WTC11 (cell line): ENCODE results near the gene ACSL5. TPM values are rescaled to one million over a fixed set of nuclear protein-coding genes. Genes with fewer than 3 reads are reported as not detected.

Experiments used
- ATAC-seq: fragments of 200-7000 bp; cut with Tn5 transposase; 2 replicates; pipeline ENCODE4 v1.10.0; 2021; ENCODE audit warnings: mild to moderate bottlenecking, moderate library complexity
- CTCF ChIA-PET: fragments of 300-600 bp; sonication (Branson Sonifier 250); formaldehyde crosslinking; loops from one replicate; lab custom pipeline; 2021; ENCODE audit warnings: antibody characterized with exemption; lab: Charles Lee
- POLR2A ChIA-PET: fragments of 350-600 bp; sonication (Branson Sonifier 250); formaldehyde crosslinking; loops from one replicate; lab custom pipeline; 2021; ENCODE audit warnings: antibody characterized with exemption; lab: Charles Lee
- DNase-seq: peaks from one replicate; pipeline ENCODE4 v3.0.0; 2021; ENCODE audit warnings: low spot score
- H3K27ac Mint-ChIP-seq: 2 replicates; pipeline ENCODE4 v1.8.0; 2021; ENCODE audit warnings: mixed read lengths
- H3K27me3 Mint-ChIP-seq: 2 replicates; pipeline ENCODE4 v1.8.0; 2021; ENCODE audit warnings: low read depth, mild to moderate bottlenecking, moderate library complexity, mixed read lengths
- H3K36me3 Mint-ChIP-seq: 2 replicates; pipeline ENCODE4 v1.8.0; 2021; ENCODE audit warnings: mixed read lengths
- H3K4me1 Mint-ChIP-seq: 2 replicates; pipeline ENCODE4 v1.8.0; 2022; ENCODE audit warnings: mixed read lengths
- H3K4me3 Mint-ChIP-seq: 2 replicates; pipeline ENCODE4 v1.8.0; 2021; ENCODE audit warnings: mild to moderate bottlenecking, moderate library complexity, mixed read lengths
- H3K9me3 Mint-ChIP-seq: 2 replicates; pipeline ENCODE4 v1.8.0; 2021; ENCODE audit warnings: mixed read lengths
- CBFB ChIP-seq: sonication (generic); formaldehyde crosslinking; IDR thresholded peaks from 2 replicates; pipeline ENCODE4 v1.8.1; 2022; ENCODE audit warnings: mild to moderate bottlenecking, low read depth, missing genetic modification reagents
- CREM ChIP-seq: sonication (generic); formaldehyde crosslinking; IDR thresholded peaks from 2 replicates; pipeline ENCODE4 v1.8.1; 2022; ENCODE audit warnings: mild to moderate bottlenecking, missing genetic modification reagents, moderate library complexity
- ELF4 ChIP-seq: sonication (generic); formaldehyde crosslinking; IDR thresholded peaks from 2 replicates; pipeline ENCODE4 v1.8.1; 2022; ENCODE audit warnings: low read depth, mild to moderate bottlenecking, moderate library complexity, missing genetic modification reagents
- ETV6 ChIP-seq: sonication (generic); formaldehyde crosslinking; IDR thresholded peaks from 2 replicates; pipeline ENCODE4 v1.8.1; 2022; ENCODE audit warnings: mild to moderate bottlenecking, missing genetic modification reagents
- HMGA2 ChIP-seq: fragments of 250-450 bp; sonication (Bioruptor Pico); IDR thresholded peaks from 2 replicates; pipeline ENCODE4 v1.4.0; 2021; ENCODE audit warnings: mild to moderate bottlenecking, moderate library complexity
- JAZF1 ChIP-seq: fragments of 250-450 bp; sonication (Bioruptor Pico); IDR thresholded peaks from 2 replicates; pipeline ENCODE4 v1.9.0; 2021; ENCODE audit warnings: moderate library complexity, mild to moderate bottlenecking, inconsistent platforms
- NFYB ChIP-seq: sonication (generic); formaldehyde crosslinking; conservative IDR thresholded peaks from 2 replicates; pipeline ENCODE4 v1.8.0; 2022; ENCODE audit warnings: low read depth, missing genetic modification reagents
- RELA ChIP-seq: sonication (generic); formaldehyde crosslinking; IDR thresholded peaks from 2 replicates; pipeline ENCODE4 v1.8.1; 2022; ENCODE audit warnings: missing genetic modification reagents, mild to moderate bottlenecking, borderline replicate concordance
- SOX15 ChIP-seq: fragments of 250-450 bp; sonication (Bioruptor Pico); IDR thresholded peaks from 2 replicates; pipeline ENCODE4 v1.9.0; 2021; ENCODE audit warnings: mild to moderate bottlenecking
- TP53 ChIP-seq: sonication (generic); formaldehyde crosslinking; IDR thresholded peaks from 2 replicates; pipeline ENCODE4 v1.8.1; 2023; ENCODE audit warnings: mild to moderate bottlenecking, missing genetic modification reagents
- USF2 ChIP-seq: sonication (generic); formaldehyde crosslinking; IDR thresholded peaks from 2 replicates; pipeline ENCODE4 v1.8.1; 2023; ENCODE audit warnings: mild to moderate bottlenecking, missing genetic modification reagents, moderate library complexity
- ZNF219 ChIP-seq: sonication (generic); formaldehyde crosslinking; IDR thresholded peaks from 2 replicates; pipeline ENCODE4 v1.8.0; 2023; ENCODE audit warnings: missing genetic modification reagents, mild to moderate bottlenecking, borderline replicate concordance
- ZNF425 ChIP-seq: fragments of 250-450 bp; sonication (Bioruptor Pico); conservative IDR thresholded peaks from 2 replicates; pipeline ENCODE4 v1.9.0; 2021; ENCODE audit warnings: mild to moderate bottlenecking
- ZNF512 ChIP-seq: sonication (generic); formaldehyde crosslinking; IDR thresholded peaks from 2 replicates; pipeline ENCODE4 v1.8.1; 2022; ENCODE audit warnings: missing genetic modification reagents, borderline replicate concordance
- ZNF671 ChIP-seq: fragments of 250-450 bp; sonication (Bioruptor Pico); IDR thresholded peaks from 2 replicates; pipeline ENCODE4 v1.8.0; 2021; ENCODE audit warnings: mild to moderate bottlenecking
- total RNA-seq: library from RNA; stranded (reverse); gene quantifications from 3 replicates; pipeline ENCODE4 v1.2.3, GENCODE V29; 2021
- TF ChIP-seq, protein P1 (sequence below): sonication (generic); formaldehyde crosslinking; IDR thresholded peaks from 2 replicates; pipeline ENCODE4 v1.8.0; 2023; ENCODE audit warnings: missing genetic modification reagents
- TF ChIP-seq, protein P2 (sequence below): fragments of 250-450 bp; sonication (Bioruptor Pico); IDR thresholded peaks from 2 replicates; pipeline ENCODE4 v1.9.0; 2021; ENCODE audit warnings: mild to moderate bottlenecking
- TF ChIP-seq, protein P3 (sequence below): sonication (generic); formaldehyde crosslinking; IDR thresholded peaks from 2 replicates; pipeline ENCODE4 v1.8.1; 2023; ENCODE audit warnings: mild to moderate bottlenecking, missing genetic modification reagents, moderate library complexity
- TF ChIP-seq, protein P4 (sequence below): sonication (generic); formaldehyde crosslinking; IDR thresholded peaks from 2 replicates; pipeline ENCODE4 v1.8.0; 2022; ENCODE audit warnings: mild to moderate bottlenecking, missing genetic modification reagents
- TF ChIP-seq, protein P5 (sequence below): fragments of 250-450 bp; sonication (Bioruptor Pico); IDR thresholded peaks from 2 replicates; pipeline ENCODE4 v1.8.0; 2021; ENCODE audit warnings: mild to moderate bottlenecking
- TF ChIP-seq, protein P6 (sequence below): fragments of 250-450 bp; sonication (Bioruptor Pico); IDR thresholded peaks from 2 replicates; pipeline ENCODE4 v1.9.0; 2021; ENCODE audit warnings: mild to moderate bottlenecking, borderline replicate concordance

The ACSL5 gene
- total RNA-seq, 1 experiment from 2014 or later, result 0.22 TPM

GRCh38 chr10:112407696-112408095 is 33.8 kb downstream of the ACSL5 start:
- Mint-ChIP-seq H3K4me1 (no peaks in the 10 kb centered on the region), H3K27ac (no peak overlapping the region), H3K27me3 (peaks cover 7% of the 10 kb centered on the region; the same call in 1 of the 2 replicates), H3K4me3 (no peak overlapping the region), H3K36me3 (no peaks in the 10 kb centered on the region), H3K9me3 (peaks cover 5% of the 10 kb centered on the region)
- DNase-seq (no peak), ATAC-seq (no peak)
- ChIA-PET POLR2A (no interaction called here), CTCF (interaction anchor here (0.7 kb wide), 1 partner anchor 75 kb away, joined by 3 read pairs; no protein-coding TSS in a partner anchor)
- TF ChIP-seq CREM (no peak), JAZF1 (CRISPR knock-in tag) (no peak), ZNF512 (CRISPR knock-in tag) (no peak), ZNF671 (no peak), ZNF425 (CRISPR knock-in tag) (no peak), ELF4 (CRISPR knock-in tag) (no peak), RELA (no peak), USF2 (CRISPR knock-in tag) (no peak)
- TF ChIP-seq, protein P1, sequence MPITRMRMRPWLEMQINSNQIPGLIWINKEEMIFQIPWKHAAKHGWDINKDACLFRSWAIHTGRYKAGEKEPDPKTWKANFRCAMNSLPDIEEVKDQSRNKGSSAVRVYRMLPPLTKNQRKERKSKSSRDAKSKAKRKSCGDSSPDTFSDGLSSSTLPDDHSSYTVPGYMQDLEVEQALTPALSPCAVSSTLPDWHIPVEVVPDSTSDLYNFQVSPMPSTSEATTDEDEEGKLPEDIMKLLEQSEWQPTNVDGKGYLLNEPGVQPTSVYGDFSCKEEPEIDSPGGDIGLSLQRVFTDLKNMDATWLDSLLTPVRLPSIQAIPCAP (CRISPR knock-in tag), result no peak
- TF ChIP-seq, protein P2, sequence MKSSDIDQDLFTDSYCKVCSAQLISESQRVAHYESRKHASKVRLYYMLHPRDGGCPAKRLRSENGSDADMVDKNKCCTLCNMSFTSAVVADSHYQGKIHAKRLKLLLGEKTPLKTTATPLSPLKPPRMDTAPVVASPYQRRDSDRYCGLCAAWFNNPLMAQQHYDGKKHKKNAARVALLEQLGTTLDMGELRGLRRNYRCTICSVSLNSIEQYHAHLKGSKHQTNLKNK (CRISPR knock-in tag), result no peak
- TF ChIP-seq, protein P3, sequence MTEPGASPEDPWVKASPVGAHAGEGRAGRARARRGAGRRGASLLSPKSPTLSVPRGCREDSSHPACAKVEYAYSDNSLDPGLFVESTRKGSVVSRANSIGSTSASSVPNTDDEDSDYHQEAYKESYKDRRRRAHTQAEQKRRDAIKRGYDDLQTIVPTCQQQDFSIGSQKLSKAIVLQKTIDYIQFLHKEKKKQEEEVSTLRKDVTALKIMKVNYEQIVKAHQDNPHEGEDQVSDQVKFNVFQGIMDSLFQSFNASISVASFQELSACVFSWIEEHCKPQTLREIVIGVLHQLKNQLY (CRISPR knock-in tag), result no peak
- TF ChIP-seq, protein P4, sequence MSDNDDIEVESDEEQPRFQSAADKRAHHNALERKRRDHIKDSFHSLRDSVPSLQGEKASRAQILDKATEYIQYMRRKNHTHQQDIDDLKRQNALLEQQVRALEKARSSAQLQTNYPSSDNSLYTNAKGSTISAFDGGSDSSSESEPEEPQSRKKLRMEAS (CRISPR knock-in tag), result no peak

DNA sequence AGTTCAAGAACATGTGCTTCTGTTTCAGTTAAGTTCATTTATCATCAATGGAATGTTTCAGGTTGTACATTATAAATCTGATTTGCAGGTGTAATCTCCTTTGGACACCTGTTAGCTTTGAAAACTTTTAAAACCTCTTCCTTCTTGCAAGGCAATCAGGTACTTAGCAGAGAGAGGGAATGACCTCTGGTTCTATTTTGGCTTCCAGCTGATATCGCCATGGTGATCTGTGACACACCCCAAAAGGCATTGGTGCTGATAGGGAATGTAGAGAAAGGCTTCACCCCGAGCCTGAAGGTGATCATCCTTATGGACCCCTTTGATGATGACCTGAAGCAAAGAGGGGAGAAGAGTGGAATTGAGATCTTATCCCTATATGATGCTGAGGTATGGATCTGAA is 35.4 kb downstream of the ACSL5 start:
- no peak for ATAC-seq

More for the DNA sequence above, 35.4 kb downstream of the ACSL5 start:
- no peak for DNase-seq
- TF ChIP-seq, protein P5, sequence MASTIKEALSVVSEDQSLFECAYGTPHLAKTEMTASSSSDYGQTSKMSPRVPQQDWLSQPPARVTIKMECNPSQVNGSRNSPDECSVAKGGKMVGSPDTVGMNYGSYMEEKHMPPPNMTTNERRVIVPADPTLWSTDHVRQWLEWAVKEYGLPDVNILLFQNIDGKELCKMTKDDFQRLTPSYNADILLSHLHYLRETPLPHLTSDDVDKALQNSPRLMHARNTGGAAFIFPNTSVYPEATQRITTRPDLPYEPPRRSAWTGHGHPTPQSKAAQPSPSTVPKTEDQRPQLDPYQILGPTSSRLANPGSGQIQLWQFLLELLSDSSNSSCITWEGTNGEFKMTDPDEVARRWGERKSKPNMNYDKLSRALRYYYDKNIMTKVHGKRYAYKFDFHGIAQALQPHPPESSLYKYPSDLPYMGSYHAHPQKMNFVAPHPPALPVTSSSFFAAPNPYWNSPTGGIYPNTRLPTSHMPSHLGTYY, result no peak
- TF ChIP-seq HMGA2 (CRISPR knock-in tag) (no peak), ZNF219 (CRISPR knock-in tag) (no peak), TP53 (CRISPR knock-in tag) (no peak), CBFB (no peak), NFYB (CRISPR knock-in tag) (no peak), ETV6 (CRISPR knock-in tag) (no peak), ZNF512 (CRISPR knock-in tag) (no peak), SOX15 (CRISPR knock-in tag) (no peak)
- TF ChIP-seq, protein P6, sequence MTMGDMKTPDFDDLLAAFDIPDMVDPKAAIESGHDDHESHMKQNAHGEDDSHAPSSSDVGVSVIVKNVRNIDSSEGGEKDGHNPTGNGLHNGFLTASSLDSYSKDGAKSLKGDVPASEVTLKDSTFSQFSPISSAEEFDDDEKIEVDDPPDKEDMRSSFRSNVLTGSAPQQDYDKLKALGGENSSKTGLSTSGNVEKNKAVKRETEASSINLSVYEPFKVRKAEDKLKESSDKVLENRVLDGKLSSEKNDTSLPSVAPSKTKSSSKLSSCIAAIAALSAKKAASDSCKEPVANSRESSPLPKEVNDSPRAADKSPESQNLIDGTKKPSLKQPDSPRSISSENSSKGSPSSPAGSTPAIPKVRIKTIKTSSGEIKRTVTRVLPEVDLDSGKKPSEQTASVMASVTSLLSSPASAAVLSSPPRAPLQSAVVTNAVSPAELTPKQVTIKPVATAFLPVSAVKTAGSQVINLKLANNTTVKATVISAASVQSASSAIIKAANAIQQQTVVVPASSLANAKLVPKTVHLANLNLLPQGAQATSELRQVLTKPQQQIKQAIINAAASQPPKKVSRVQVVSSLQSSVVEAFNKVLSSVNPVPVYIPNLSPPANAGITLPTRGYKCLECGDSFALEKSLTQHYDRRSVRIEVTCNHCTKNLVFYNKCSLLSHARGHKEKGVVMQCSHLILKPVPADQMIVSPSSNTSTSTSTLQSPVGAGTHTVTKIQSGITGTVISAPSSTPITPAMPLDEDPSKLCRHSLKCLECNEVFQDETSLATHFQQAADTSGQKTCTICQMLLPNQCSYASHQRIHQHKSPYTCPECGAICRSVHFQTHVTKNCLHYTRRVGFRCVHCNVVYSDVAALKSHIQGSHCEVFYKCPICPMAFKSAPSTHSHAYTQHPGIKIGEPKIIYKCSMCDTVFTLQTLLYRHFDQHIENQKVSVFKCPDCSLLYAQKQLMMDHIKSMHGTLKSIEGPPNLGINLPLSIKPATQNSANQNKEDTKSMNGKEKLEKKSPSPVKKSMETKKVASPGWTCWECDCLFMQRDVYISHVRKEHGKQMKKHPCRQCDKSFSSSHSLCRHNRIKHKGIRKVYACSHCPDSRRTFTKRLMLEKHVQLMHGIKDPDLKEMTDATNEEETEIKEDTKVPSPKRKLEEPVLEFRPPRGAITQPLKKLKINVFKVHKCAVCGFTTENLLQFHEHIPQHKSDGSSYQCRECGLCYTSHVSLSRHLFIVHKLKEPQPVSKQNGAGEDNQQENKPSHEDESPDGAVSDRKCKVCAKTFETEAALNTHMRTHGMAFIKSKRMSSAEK (CRISPR knock-in tag), result no peak
- no peaks in the 10 kb centered on the region for H3K36me3 Mint-ChIP-seq
- H3K27ac Mint-ChIP-seq, result no peak overlapping the region
- H3K9me3 Mint-ChIP-seq, result peaks cover 5% of the 10 kb centered on the region
- H3K27me3 Mint-ChIP-seq, result peaks cover 7% of the 10 kb centered on the region; the same call in 1 of the 2 replicates
- CTCF ChIA-PET, result no interaction called here
- H3K4me1 Mint-ChIP-seq, result no peaks in the 10 kb centered on the region
- H3K4me3 Mint-ChIP-seq, result no peak overlapping the region
- POLR2A ChIA-PET, result no interaction called here
